ENCODE results near the gene GAS2. TPM values are rescaled to one million over a fixed set of nuclear protein-coding genes. Genes with fewer than 3 reads are reported as not detected.

Gene GAS2
- total RNA-seq, 3 donors from 2014 or later = 1.4 to 2.9 (median 1.5) TPM

GRCh38 chr11:22657101-22657694, 9.2 kb upstream of the GAS2 start:
- Mint-ChIP-seq H3K4me1 (ENCODE audit: low read depth) (peaks cover 17% of the 10 kb centered on the region), H3K36me3 (ENCODE audit: insufficient read depth) (no peaks in the 10 kb centered on the region), H3K27me3 (ENCODE audit: low read depth) (no peaks in the 10 kb centered on the region), H3K4me3 (no peak overlapping the region), H3K9me3 (no peaks in the 10 kb centered on the region)
- no peak for DNase-seq
- ATAC-seq = peak; percentile 40 to 75

GRCh38 chr11:22659783-22660182, 6.6 kb upstream of the GAS2 start:
- DNase-seq (no peak), ATAC-seq (no peak)
- Mint-ChIP-seq H3K4me1 (ENCODE audit: low read depth) (peaks cover 17% of the 10 kb centered on the region), H3K9me3 (no peaks in the 10 kb centered on the region), H3K27me3 (ENCODE audit: low read depth) (peaks cover 8% of the 10 kb centered on the region), H3K36me3 (ENCODE audit: insufficient read depth) (no peaks in the 10 kb centered on the region), H3K4me3 (no peak overlapping the region)

GRCh38 chr11:22666688-22667439, 453 bp downstream of the GAS2 start:
- Mint-ChIP-seq H3K27me3 (ENCODE audit: low read depth) (peaks cover 57% of the 10 kb centered on the region), H3K4me3 (peak overlapping the region; percentile 44), H3K36me3 (ENCODE audit: insufficient read depth) (no peaks in the 10 kb centered on the region), H3K9me3 (no peaks in the 10 kb centered on the region), H3K4me1 (ENCODE audit: low read depth) (peaks cover 8% of the 10 kb centered on the region)
- DNase-seq (peak; percentile 5), ATAC-seq (peak; percentile 84 to 85)

- no peaks in the 10 kb centered on the region for H3K36me3 Mint-ChIP-seq (ENCODE audit: insufficient read depth)
- DNase-seq (no peak), ATAC-seq (no peak)
- H3K4me3 Mint-ChIP-seq = no peak overlapping the region
- peaks cover 54% of the 10 kb centered on the region for H3K27me3 Mint-ChIP-seq (ENCODE audit: low read depth)
- peaks cover 8% of the 10 kb centered on the region for H3K4me1 Mint-ChIP-seq (ENCODE audit: low read depth)
- H3K9me3 Mint-ChIP-seq = no peaks in the 10 kb centered on the region
Measured at GRCh38 chr11:22668005-22668796, 1.8 kb downstream of the GAS2 start.

GRCh38 chr11:22669368-22669767, 3.0 kb downstream of the GAS2 start:
- no peak for DNase-seq
- no peak for ATAC-seq
- no peaks in the 10 kb centered on the region for H3K36me3 Mint-ChIP-seq (ENCODE audit: insufficient read depth)
- H3K4me1 Mint-ChIP-seq (ENCODE audit: low read depth) = peaks cover 8% of the 10 kb centered on the region
- H3K9me3 Mint-ChIP-seq = no peaks in the 10 kb centered on the region
- H3K27me3 Mint-ChIP-seq (ENCODE audit: low read depth) = peaks cover 56% of the 10 kb centered on the region
- H3K4me3 Mint-ChIP-seq = no peak overlapping the region

- Mint-ChIP-seq H3K36me3 (ENCODE audit: insufficient read depth) (no peaks in the 10 kb centered on the region), H3K9me3 (no peaks in the 10 kb centered on the region), H3K27me3 (ENCODE audit: low read depth) (peaks cover 52% of the 10 kb centered on the region), H3K4me3 (no peak overlapping the region), H3K4me1 (ENCODE audit: low read depth) (peaks cover 8% of the 10 kb centered on the region)
- ATAC-seq = no peak
- DNase-seq = no peak
Measured at GRCh38 chr11:22670830-22671229, 4.4 kb downstream of the GAS2 start.

- H3K9me3 Mint-ChIP-seq = no peaks in the 10 kb centered on the region
- H3K36me3 Mint-ChIP-seq (ENCODE audit: insufficient read depth) = no peaks in the 10 kb centered on the region
- ATAC-seq (no peak), DNase-seq (no peak)
- H3K27me3 Mint-ChIP-seq (ENCODE audit: low read depth) = peaks cover 45% of the 10 kb centered on the region
- peaks cover 1% of the 10 kb centered on the region for H3K4me1 Mint-ChIP-seq (ENCODE audit: low read depth)
- H3K4me3 Mint-ChIP-seq = no peak overlapping the region
Measured at GRCh38 chr11:22671751-22672150, 5.3 kb downstream of the GAS2 start.

GRCh38 chr11:22674470-22675439, 8.3 kb downstream of the GAS2 start:
- no peaks in the 10 kb centered on the region for H3K4me1 Mint-ChIP-seq (ENCODE audit: low read depth)
- H3K27me3 Mint-ChIP-seq (ENCODE audit: low read depth) = peaks cover 23% of the 10 kb centered on the region
- no peaks in the 10 kb centered on the region for H3K9me3 Mint-ChIP-seq
- no peak overlapping the region for H3K4me3 Mint-ChIP-seq
- DNase-seq (no peak), ATAC-seq (no peak)
- H3K36me3 Mint-ChIP-seq (ENCODE audit: insufficient read depth) = no peaks in the 10 kb centered on the region

GRCh38 chr11:22677153-22677903, 10.9 kb downstream of the GAS2 start:
- no peak for DNase-seq
- H3K9me3 Mint-ChIP-seq = no peaks in the 10 kb centered on the region
- no peak for ATAC-seq
- H3K36me3 Mint-ChIP-seq (ENCODE audit: insufficient read depth) = no peaks in the 10 kb centered on the region
- H3K4me3 Mint-ChIP-seq = no peak overlapping the region
- no peaks in the 10 kb centered on the region for H3K4me1 Mint-ChIP-seq (ENCODE audit: low read depth)
- H3K27me3 Mint-ChIP-seq (ENCODE audit: low read depth) = peaks cover 10% of the 10 kb centered on the region

- H3K4me3 Mint-ChIP-seq = no peak overlapping the region
- no peaks in the 10 kb centered on the region for H3K36me3 Mint-ChIP-seq (ENCODE audit: insufficient read depth)
- no peak for DNase-seq
- no peaks in the 10 kb centered on the region for H3K4me1 Mint-ChIP-seq (ENCODE audit: low read depth)
- H3K27me3 Mint-ChIP-seq (ENCODE audit: low read depth) = peaks cover 2% of the 10 kb centered on the region
- no peaks in the 10 kb centered on the region for H3K9me3 Mint-ChIP-seq
- no peak for ATAC-seq
Measured at GRCh38 chr11:22680628-22681027, 14.2 kb downstream of the GAS2 start.

GRCh38 chr11:22681281-22681812, 14.9 kb downstream of the GAS2 start:
- Mint-ChIP-seq H3K27me3 (ENCODE audit: low read depth) (peaks cover 2% of the 10 kb centered on the region), H3K4me3 (no peak overlapping the region), H3K36me3 (ENCODE audit: insufficient read depth) (no peaks in the 10 kb centered on the region), H3K4me1 (ENCODE audit: low read depth) (no peaks in the 10 kb centered on the region), H3K9me3 (no peaks in the 10 kb centered on the region)
- ATAC-seq (no peak), DNase-seq (no peak)

GRCh38 chr11:22684082-22684481, 17.7 kb downstream of the GAS2 start:
- Mint-ChIP-seq H3K27me3 (ENCODE audit: low read depth) (no peaks in the 10 kb centered on the region), H3K36me3 (ENCODE audit: insufficient read depth) (no peaks in the 10 kb centered on the region)
- no peak for DNase-seq

GRCh38 chr11:22685111-22685510, 18.7 kb downstream of the GAS2 start:
- no peak overlapping the region for H3K4me3 Mint-ChIP-seq
- H3K27me3 Mint-ChIP-seq (ENCODE audit: low read depth) = no peaks in the 10 kb centered on the region
- no peak for ATAC-seq
- no peaks in the 10 kb centered on the region for H3K4me1 Mint-ChIP-seq (ENCODE audit: low read depth)
- H3K36me3 Mint-ChIP-seq (ENCODE audit: insufficient read depth) = no peaks in the 10 kb centered on the region
- no peaks in the 10 kb centered on the region for H3K9me3 Mint-ChIP-seq
- DNase-seq = no peak

More at GRCh38 chr11:22684082-22684481, 17.7 kb downstream of the GAS2 start:
- Mint-ChIP-seq H3K4me3 (no peak overlapping the region), H3K4me1 (ENCODE audit: low read depth) (no peaks in the 10 kb centered on the region), H3K9me3 (no peaks in the 10 kb centered on the region)
- ATAC-seq = no peak

Data from activated T-cell treated with anti-CD3 and anti-CD28 coated beads, Interleukin-2, amount 50 U/mL, for 4 hours (primary cell).